GM19023 (cell line): ENCODE data around the gene KIRREL2.

Source experiments
- ATAC-seq: cut with Tn5 transposase; IDR thresholded peaks from one replicate; pipeline ENCODE4 v1.9.1; 2021; ENCODE audit warnings: mild to moderate bottlenecking, moderate library complexity; ENCODE audit not compliant: unreplicated experiment

Gene KIRREL2

DNA sequence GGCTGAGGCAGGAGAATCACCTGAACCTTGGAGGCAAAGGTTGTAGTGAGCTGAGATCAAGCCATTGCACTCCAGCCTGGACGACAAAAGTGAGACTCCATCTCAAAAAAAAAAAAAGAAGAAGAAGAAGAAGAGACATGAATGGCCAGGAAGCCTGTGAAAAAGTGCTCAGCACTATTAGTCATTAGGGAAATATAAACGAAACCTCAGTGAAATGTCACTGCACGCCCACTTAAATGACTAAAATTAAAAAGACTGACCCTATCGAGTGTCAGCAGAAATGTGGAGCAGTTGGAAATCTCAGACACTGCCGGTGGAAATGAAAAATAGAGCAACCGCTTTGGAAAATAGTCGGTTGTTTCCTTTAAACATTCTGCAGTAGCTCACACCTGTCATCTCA lies 56.9 kb downstream of the KIRREL2 start:
- no peak for ATAC-seq

- no peak for ATAC-seq
Measured at GRCh38 chr19:35915443-35915842, 58.7 kb downstream of the KIRREL2 start.
